HTERT RPE-1 (cell line): Measurements from ENCODE around the gene TTC6.

Experiments used
- in situ Hi-C: fragments of 300-500 bp; cut with MboI; formaldehyde crosslinking; loops from 4 replicates; pipeline ENCODE4 v1.14.3; 2020; ENCODE audit warnings: low sequenced_read_pairs

The TTC6 gene

DNA sequence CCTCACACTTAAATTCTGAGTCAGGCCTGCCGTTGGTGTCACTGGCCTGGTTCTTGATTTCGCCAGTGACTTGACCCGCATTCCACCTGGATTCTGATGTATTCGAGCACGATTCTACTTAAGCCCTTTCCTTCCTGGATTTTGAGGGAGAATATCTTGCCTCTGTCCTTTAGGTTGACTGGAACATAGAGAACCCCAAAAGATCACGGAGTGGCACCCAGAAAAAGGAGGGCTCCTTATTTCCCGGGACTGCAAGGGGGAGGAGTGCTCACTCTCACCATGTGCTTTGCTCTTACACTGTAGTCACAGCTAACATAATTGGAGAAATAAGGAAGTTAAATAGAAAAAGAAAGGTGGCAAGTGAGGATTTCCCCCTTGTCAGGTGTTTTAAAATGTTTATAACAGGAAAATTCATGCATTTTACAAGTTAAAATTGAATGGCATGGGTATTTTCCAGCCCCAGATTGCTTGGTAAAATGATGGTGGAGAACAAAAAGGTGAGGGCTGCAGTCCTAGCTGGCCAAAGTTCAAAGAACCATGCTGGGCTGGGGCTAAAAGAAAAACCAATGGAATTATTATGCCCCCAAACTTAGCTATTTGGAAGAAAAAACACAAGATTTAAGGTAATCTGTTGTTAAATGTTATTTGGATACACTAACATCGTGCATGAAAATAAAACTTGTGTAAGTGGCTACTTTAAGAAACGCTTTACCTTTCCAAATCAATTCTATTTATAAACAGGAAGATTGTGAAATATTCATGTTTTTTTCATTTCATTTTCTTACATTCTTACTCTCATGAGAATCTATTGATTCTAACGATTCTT lies 9.2 kb upstream of the TTC6 start:
- in situ Hi-C loops = no loop called here

DNA sequence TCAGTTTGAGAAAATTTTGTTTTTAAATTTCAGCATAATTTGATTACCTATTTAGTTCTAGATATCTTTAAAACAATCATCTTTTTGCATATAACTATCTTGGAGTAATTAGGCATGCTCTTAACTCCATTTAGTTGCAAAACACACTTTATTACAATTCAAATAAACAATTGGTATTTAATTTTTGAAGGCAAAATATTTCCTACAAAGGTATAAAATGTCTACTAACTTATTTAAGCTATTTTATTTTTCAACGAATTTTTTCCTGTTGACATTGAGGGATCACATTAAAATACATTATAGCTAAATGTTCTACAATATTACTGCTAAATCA lies 8.7 kb upstream of the TTC6 start:
- in situ Hi-C loops = no loop called here

DNA sequence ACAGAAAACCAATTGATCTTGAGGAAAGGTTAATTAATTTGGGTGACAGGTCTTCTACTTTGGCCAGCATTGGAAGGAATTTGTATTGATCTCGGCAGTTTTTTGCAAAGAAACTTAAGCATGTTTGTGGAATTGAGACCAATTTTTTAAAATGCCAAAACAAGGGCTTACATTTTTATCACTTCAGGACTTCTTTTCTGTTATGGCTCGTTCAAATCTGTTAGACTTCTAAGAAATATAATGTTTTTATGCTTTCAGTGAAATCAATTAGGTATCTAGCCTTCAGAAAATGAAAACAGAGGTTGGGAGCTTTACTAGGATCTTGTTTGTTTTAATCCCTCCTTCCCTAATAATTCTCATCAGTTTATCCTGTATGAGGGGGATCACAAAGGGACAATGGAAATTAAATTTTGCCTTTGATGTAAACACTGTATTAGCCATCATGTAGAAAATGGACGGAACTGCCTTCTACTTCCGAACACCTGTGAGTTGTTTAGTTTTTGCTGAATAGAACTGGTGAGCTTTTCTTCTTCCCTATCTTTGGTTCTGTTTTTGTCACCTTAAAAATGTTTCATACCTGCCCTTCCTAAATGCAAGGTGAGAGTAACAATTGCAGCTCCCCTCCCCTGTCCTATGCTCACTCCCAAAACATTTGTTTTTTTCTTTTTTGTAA lies 8.2 kb upstream of the TTC6 start:
- in situ Hi-C loops = no loop called here

DNA sequence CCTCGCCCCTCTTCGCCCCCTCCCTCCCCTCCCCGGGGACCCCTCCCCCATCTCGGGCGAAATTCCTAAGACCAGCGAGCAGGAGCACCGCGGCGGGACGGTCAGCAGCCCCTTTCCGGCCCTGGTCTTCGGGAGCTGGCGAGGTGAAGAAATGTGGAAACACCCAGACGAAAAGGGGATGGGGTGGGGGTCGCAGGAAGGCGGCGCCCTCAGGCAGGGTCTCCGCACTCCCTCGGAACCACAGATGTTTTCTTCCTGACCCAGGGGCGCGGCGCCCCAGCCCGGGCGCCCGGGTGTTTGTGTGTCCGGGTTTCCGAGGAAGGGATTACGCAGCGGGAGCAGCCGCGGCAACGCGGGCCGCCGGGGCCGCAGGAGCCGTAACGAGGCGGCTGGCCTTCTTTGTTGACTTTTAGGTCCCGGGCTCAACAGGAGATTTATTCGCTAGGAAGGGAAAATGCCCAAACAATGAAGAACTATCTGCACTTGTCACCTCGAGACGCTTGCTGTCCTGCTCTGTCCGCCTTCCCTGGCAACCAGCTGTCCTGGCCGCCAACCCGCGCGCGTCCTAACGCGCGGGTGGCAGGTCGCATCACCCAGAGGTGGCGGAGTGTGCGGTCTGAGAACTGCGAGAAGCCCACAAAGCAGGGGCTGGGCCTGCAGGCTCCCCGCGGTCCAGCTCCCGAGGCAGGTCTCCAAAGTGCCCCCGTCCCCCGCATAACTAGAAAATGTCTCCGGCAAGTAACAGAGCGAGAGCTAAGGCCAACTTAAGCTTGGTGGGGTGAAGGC lies 7.4 kb upstream of the TTC6 start:
- in situ Hi-C loops = no loop called here

DNA sequence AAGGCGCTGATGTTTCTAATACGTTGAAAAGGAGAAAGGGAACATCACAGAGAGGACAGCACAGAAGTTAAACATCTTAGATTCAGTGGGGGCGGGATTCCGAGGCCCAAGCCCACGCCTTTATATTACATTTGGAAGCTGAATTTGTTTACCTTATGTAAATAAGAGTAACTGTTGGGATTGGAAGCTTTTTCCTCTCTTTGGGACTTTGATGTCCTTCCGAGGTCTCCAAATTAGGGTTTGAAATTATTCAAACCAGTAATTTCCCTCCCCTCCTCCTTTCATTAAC lies 6.8 kb upstream of the TTC6 start:
- in situ Hi-C loops = no loop called here

DNA sequence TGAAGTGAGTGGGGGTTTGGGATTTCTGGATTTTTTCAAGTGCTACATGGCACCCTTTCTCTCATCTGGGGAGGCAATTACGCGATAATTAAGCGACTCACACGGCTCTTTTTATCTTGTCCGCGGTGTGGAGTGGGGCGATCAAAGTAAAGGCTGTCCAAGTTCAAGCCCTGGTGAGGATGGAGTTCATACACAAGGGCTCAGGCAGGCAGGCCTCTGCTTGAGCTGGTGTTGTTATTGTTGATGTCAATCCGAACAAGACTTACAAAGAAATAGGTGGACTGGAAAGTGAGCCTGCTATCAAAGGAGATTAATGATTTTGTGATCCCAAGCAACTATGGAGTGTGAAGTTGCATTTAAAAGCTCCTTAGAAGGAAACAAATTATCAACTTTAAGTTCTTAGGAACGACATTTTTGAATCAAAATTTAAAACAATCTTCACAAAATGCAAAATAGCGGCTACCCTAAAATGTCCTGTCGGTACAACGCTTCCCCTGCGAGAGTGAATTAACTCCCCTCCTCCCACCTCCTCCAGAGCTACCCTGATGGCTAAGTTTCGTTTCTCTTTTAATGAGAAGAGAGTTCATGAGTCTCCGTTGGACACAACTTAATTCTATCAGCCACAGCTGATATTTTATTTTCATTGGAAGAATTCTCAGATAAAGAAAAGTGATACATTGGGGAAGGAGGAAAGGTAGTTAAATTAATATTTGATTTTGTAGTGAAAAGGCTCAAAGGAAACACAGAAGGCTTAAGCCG lies 6.3 kb upstream of the TTC6 start:
- in situ Hi-C loops = no loop called here

DNA sequence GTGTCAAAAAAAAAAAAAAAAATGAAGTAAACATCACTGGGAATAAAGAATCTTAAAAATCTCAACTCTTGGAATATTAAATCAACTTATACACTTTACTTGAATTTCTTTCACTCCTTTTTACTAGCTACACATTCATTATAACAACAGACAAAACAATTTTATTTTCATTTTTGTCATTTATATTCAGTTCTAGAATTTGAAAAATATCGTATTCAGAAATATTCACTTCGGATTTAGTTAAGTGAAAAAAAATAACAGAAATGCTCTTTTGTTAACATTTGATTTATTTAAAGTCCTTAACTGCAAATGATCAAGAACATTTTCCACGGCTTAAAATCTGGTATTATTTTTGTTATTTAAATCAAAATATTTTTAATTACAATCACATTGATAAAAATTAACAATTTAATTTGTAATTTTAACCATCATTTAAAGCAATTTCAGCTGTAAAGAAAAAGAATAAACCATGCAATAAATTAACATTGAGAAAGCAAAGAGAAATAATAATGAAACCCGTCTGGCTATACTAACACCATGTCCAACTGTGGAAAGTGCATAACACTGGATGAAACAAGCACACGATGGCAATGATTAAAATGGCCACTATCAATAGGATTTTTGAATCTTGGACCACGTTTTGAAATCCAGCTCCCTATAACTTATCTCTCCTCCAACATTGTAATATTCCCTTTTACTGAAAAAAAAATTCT lies 5.6 kb upstream of the TTC6 start:
- in situ Hi-C loops = no loop called here

DNA sequence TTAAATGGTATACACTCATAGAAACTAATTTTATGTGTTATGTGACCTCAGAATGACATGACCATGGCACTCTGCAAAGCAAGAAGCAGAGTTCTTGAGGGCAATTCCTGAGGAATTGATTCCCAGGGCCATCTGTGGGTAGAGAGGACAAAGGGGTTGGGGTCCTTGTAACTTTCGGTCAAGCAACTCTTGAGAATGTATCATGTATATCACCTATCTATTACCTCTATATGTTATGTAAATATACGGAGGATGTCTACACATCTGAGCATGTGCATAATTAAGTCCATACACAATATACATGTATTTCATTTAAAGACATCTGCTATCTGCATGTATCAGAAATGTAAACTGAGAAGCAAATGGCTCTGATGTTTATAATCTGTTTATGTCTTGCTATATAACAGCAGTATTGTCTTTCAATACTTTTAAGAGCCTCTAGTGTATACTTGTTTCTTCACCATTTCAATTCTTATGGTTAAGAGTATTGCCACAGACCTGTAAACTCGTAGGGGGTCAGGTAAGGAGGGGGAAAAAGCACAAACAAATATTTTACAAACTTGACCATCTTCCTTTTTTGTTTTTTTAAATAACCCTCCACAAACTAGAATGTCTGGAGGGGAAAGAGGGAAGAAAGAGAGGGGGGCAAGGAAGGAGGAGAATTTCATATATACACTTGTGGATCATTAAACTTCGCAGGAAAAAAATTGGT lies 4.8 kb upstream of the TTC6 start:
- in situ Hi-C loops = no loop called here

DNA sequence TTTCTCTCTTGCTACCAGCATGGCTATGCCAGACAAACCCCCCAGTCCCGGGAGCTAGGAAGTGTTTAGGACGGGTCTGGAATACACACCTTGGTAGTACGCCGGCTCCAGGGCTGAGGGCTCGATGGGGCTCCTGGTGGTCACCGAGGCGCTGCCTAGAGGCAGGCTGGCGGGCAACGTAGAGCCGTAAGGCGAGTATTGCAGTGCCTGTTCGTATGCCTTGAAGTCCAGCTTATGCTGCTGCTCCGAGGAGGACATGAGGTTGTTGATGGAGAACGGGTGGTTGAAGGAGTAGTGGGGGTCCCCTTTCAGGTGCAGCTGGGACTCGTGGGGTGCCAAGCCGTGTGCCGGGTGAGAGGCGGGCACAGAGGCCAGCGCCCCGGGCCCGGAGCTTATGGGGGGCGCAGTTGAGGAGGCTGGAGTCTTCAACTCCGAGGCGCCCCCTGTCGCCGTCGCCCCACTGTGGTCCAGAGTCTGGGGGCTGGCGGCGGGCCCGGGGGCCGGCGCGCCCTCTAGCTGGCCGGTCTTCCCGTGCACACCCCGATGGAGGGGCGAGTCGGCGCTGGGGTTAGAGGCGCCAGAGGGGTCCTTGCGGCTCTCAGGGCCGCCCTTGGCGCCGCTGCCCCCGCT lies 4.0 kb upstream of the TTC6 start:
- in situ Hi-C loops = no loop called here

DNA sequence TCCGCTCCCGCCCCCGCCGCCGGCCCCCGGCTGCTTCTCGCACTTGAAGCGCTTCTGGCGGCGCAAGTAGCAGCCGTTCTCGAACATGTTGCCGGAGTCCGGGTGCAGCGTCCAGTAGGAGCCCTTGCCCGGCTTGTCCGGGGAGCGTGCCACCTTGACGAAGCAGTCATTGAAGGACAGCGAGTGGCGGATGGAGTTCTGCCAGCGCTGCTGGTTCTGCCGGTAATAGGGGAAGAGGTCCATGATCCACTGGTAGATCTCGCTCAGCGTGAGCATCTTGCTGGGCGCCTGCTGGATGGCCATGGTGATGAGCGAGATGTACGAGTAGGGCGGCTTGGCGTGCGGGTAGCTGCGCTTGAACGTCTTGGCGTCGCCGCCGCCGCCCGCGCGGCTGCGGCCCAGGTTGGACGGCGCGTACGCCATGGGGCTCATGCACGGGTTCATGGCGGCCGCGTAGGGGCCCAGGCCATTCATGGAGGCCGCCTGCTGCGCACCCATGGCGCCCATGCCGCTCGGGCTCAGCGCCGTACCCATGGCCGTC lies 3.4 kb upstream of the TTC6 start:
- in situ Hi-C loops = no loop called here

DNA sequence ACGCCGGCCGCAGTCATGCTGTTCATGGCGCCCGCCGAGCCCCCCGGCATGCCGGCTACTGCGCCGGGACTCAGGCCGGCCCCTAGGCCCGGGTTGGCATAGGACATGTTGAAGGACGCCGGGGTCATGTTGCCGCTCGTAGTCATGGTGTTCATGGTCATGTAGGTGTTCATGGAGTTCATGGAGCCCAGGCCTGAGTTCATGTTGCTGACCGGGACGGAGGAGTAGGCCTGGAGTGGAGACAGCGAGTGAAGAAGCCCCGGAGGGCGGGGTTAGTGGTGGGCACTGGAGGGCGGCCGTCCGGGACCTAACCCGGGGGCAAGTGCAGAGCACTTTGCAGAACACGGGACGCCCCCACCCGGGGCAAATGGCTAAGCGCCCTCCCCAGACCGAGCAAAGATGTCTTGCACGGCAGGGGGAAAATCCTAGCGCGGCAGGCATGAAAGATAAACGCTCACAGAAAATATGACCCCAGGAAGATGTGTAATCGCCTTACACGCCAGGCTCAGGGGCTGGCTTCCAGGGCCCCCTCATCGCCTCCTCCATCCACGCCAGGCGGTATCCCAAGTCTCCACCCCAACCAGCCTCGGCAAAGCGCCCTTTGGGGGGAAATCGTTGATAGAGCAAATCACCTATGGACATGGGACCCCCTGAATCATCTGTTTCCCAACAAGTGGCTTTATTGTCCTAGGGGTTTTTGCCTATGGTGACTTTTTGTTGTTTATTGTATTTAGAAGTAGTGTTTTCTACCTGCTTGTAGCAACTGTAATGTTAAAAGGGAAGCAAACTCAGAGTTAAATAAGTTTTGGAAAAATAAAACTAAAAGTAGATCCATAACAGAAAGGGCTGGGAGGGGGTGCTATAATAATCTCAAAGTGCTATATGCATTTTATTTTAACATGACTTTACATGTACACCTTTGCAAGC lies 2.7 kb upstream of the TTC6 start:
- in situ Hi-C loops = no loop called here

DNA sequence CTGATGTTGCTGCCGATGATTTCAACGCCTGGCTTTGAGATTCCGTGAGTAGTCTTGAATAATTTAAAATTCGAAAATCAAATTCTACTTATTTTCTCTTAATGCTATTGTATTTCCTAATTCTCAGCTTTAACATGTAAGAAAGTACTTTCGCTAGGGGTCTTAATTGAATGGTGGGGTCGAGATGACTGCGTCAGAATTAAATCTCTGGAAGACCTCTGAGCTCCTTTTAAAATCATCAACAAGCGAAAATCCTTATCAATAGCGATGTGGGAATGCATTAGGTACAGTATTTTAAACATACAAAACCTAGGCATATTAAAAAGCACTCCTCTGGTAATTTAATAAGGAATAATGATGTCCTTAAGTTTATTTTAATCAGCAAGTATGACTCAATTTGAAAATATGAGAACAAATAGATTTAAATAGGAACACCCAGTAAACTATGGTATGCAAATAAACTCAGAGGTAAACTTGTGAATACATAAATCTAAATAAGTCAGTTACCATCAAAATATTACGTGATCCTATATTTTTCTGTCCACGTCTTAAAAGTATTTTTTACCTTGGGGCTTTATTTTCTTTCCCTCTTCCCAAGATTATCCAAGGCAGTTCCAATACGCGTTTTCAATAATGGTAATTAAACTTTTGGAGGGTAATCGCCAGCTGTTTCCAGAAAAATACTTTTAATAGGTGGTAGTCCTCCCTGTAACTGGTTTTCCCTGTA lies 1.8 kb upstream of the TTC6 start:
- in situ Hi-C loops = no loop called here

DNA sequence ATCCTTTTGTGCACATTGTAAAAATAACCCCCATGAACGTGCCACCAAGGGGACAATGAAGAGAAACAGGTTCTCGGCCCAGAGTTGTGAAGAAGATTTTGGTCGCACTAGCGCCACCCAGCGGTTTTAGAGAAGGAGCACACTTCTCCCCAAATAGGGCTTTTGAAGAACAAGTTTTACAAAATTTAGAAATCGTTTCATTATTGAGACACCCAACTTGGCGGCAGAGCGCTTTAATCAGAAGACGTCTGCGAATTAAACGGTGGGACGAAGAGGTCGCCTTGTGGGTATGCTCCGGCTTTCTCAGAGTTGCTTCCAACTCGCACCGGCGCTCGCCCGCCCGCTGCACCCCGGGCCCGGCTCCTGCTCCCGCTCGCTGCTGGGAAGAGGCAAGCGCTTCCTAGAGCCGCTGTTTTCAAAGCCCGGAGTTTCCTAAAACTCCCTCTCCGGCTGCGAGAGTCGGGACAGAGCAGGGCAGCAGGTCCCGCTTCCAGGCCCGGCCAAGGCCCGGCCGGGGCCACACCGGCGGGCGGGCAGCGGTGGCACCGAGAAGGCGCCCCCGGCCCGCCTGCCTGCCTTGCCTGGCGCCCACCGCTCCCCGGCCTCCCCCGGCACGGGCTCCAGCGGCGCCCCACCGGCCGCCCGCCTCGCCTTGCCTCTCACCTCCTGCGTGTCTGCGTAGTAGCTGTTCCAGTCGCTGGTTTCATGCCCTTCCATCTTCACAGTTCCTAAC lies 1.0 kb upstream of the TTC6 start:
- in situ Hi-C loops = no loop called here

DNA sequence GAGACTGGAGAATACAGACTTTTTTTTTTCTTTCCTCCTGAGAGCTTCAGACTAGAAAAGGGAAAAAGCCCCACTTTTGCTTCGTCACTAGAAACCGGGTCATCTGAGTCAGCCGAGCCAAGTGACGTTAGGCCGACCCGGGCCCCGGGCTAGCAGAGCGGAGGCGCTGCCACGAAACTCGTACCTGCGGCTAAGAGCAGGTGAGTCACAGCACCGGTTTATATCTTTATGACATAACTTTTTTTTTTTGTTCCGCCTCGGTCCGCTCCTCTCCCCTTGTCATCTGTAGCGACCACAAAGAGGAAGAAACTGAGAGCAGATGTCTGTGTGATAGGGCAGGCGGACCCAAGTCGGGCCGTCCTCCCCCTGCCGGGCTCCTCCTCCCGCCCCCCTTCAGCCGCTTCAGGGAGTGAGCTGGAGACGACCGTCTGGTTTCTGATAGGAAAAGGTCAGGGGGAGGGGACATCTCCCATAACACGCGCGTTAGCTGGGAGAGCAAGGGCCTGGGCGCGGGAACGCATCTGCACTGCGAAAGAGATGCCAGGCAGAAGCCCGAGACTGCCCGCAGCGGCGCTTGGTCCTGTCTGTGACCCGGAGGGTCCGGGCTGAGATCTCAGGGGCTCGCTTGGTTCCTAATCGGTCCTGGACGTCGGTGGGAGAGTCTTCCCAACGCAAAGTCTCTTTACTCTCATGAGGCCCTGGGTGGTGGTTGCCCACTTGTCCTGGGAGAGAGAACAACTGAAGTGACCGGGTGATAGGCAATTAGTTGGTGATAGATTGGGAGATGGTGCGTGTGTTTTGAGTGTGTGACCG lies 586 bp downstream of the TTC6 start:
- in situ Hi-C loops = no loop called here

DNA sequence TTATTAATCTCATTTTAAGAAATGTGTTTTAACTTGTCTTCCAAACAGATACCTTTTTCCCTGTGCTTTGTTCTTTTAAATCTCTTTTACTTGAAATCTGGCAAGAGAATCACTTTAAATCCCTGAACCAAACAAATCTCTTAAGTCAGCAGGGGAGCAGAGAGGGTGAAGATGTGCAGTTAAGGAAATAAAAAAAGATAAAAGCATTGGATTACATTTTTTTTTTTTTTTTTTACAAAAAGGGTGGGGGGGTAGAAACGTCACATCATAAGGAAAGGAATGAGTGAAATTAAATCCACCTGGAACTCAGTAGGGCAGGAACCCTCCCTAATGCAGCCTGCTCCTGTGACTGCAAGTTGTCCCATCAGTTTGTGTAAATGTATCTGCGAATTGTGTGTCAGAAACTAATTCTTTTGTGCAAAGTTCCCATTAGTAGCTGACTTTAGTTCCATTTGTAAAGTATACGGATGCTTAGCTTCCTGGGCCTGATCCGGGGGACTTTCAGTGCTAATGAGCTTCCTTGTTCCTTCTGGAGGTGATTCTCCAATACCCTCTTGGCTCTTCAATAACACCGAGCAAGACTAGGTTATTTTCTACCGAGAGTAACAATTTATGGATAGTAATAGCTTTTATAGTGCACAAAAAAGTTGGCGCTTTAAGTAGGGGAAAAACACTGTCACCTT lies 1.5 kb downstream of the TTC6 start:
- in situ Hi-C loops = no loop called here

DNA sequence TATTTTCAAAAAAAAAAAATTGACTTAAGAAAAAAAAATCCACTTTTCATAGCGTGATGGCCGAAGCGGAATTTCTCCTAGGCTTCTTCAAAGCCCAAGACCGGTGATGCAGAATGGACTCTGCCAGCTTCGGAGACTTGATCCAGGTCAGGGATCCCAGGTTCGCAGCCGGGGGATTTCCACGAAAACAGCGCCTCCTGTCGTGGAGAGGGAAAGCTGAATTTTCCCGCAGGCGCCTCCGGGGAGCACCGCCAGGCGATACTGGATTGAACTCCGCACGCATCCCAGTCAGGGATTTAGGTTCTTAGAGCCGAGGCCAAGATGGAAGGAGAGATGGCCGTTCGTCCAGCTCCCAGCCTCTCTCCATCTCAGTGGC lies 2.1 kb downstream of the TTC6 start:
- in situ Hi-C loops = no loop called here
